Femur (tissue), 1 donor: ENCODE results near the gene AOAH.
A peak's percentile ranks its signal among the peaks of the same experiment; 100 is the strongest.
"Not testable (repeated sequence)": the region's sequence is repeated elsewhere in the genome, so short reads cannot be mapped to it uniquely, and the experiment has no call there.

ENCODE experiments used
- DNase-seq: peaks from one replicate; pipeline ENCODE4 v3.0.0-alpha.2; 2017

AOAH gene

GRCh38 chr7:36654436-36654835, 69.9 kb downstream of the AOAH start:
- no peak for DNase-seq

- no peak for DNase-seq
Observed at GRCh38 chr7:36653663-36654355, 70.5 kb downstream of the AOAH start.

- DNase-seq = no peak
Observed at GRCh38 chr7:36653008-36653662, 71.2 kb downstream of the AOAH start.

- no peak for DNase-seq
Observed at GRCh38 chr7:36652431-36652830, 71.9 kb downstream of the AOAH start.

GRCh38 chr7:36651404-36651803, 72.9 kb downstream of the AOAH start:
- no peak for DNase-seq

- no peak for DNase-seq
Observed at GRCh38 chr7:36650766-36651312, 73.5 kb downstream of the AOAH start.

- DNase-seq = no peak
Observed at GRCh38 chr7:36650320-36650719, 74.0 kb downstream of the AOAH start.

- DNase-seq = not testable (repeated sequence)
Observed at GRCh38 chr7:36649319-36649718, 75.0 kb downstream of the AOAH start.

- no peak for DNase-seq
Observed at GRCh38 chr7:36648441-36648840, 75.9 kb downstream of the AOAH start.

GRCh38 chr7:36644625-36645422, 79.5 kb downstream of the AOAH start:
- DNase-seq = no peak

- no peak for DNase-seq
Observed at GRCh38 chr7:36642414-36642813, 81.9 kb downstream of the AOAH start.

- DNase-seq = no peak
Observed at GRCh38 chr7:36642010-36642409, 82.3 kb downstream of the AOAH start.

- DNase-seq = no peak
Observed at GRCh38 chr7:36640682-36641081, 83.6 kb downstream of the AOAH start.

- DNase-seq = peak; percentile 42
Observed at GRCh38 chr7:36639826-36640225, 84.5 kb downstream of the AOAH start.

GRCh38 chr7:36638586-36639263, 85.6 kb downstream of the AOAH start:
- DNase-seq = no peak

GRCh38 chr7:36638140-36638539, 86.2 kb downstream of the AOAH start:
- no peak for DNase-seq

GRCh38 chr7:36637417-36637816, 86.9 kb downstream of the AOAH start:
- DNase-seq = no peak

- DNase-seq = no peak
Observed at GRCh38 chr7:36636126-36636525, 88.2 kb downstream of the AOAH start.

- no peak for DNase-seq
Observed at GRCh38 chr7:36635091-36635490, 89.2 kb downstream of the AOAH start.

- DNase-seq = no peak
Observed at GRCh38 chr7:36633377-36633776, 90.9 kb downstream of the AOAH start.

GRCh38 chr7:36630112-36630650, 94.1 kb downstream of the AOAH start:
- DNase-seq = no peak

- no peak for DNase-seq
Observed at GRCh38 chr7:36629351-36629750, 94.9 kb downstream of the AOAH start.

GRCh38 chr7:36627836-36628235, 96.5 kb downstream of the AOAH start:
- no peak for DNase-seq
